Activated CD8-positive, alpha-beta memory T cell treated with anti-CD3 and anti-CD28 coated beads for 1 hour (primary cell): ENCODE results near the gene ADRA2A.

ENCODE experiments used
- DNase-seq, 2 donors: peaks; one replicate each; pipeline ENCODE4 v3.0.0-alpha.2; 2020; ENCODE audit warnings: low read depth in 1 of 2; ENCODE audit errors: extremely low read depth in 1 of 2

The ADRA2A gene

DNA sequence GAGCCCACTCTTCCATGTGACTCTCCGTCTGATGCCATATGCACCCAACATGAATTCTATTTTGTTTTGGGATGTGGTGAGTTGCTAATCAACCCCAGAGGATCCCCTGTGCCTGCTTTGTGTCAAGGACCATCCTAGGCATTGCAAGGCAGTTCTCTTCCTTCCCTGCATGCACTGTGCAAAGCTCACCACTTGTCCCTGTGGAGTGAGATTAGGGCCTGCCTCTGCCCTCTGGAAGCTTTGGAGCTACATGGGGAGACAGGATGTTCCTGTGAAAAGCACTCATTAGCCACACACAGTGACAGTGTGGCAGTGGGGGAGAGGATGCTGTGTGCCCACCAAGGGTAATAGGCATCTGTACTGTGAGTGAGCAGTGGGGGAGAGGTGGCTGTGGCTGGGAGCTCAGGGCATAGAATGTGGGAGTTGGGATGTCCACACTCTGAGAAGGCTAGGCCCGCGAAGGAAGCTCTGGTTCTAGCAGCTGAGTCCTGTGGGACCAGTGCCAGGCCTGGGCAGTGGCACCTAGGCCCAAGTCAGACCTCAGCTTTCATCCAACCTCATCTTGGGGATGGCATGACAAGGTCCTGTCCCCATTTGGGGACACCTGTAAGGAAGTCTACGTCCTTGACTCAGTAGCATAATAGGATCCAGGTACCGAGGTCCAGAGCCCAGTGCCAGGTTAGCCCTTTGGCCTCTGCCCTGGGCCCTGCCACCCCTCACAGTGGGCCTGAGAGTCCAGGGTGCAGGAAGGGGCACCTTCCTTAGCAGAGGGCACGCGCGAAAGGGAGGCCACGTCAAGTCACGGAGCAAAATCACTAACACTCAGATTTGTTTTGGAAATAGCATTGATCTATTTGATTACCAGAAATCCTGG lies 6.6 kb downstream of the ADRA2A start:
- DNase-seq = no peak

DNA sequence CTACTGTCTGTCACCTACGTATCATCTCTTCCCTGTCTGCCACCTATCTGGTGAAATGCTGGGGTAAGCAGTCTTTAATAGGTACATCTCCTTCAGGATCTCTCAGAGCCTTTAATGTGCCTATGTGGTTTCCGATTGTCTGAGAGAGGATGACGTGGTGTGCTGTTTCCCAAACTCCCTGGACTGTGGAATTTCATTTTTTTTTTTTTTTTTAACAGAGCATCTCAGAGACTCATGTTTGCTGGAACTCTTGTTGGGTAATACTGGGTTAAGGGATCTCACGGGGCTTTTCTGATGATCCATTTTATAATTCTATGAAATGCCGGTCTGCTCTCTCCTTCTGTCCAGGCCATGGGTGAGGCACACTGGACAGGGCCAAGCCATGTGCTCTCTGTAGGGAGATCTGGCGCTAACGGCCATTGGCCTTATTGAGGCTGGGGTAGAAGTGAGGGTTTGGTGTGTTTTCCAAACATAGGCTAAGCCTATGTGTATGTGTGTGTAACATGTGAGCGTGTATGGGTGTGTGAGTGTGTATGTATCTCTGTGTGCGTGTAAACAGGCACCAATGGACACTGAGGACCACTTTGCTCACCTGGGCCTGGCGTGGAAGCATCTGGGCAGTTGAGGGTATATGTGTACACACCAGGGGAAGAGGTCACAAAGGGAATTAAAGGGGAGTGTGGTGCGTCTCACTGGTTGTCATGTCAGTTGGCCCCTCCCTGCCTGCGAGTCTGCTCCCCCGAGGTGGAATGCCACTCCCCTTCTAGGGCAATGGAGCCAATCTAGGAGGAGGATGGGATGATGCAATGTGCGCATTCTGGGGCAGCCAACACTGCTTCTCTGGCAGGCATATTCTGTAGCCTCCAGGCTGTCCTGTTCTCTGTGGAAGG lies 7.8 kb downstream of the ADRA2A start:
- no peak for DNase-seq

DNA sequence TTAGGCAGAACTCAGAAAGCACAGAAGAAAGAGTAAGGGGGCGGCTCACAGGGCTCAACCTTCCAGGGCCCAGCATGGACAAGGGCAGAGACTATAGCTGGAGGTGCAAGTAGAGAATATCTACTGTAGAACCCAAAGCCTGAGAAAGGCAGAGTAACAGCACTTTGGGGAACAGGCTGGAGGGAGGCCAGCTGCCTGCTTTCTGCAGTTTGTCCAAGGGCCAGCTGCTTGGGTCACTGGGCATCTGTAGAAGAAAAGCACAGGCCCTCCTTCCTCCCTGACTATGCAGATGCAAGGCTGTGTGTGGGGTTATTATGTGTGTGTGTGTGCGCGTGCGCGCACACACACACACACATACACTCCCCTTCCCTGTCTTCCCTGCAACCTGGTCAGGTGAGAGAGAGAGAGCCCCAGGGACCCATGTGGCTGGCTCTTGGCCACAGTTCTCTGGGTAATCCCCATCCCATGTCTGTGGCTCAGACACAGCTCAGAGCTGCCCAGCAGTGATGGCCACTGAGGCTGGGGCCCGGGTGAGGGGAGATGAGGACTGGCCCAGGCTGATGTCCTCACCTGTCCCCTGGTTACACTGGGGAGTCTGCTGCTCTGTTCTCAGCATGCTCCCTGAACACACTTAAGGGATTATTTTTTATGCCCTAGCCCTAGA lies 9.0 kb downstream of the ADRA2A start:
- DNase-seq = no peak

DNA sequence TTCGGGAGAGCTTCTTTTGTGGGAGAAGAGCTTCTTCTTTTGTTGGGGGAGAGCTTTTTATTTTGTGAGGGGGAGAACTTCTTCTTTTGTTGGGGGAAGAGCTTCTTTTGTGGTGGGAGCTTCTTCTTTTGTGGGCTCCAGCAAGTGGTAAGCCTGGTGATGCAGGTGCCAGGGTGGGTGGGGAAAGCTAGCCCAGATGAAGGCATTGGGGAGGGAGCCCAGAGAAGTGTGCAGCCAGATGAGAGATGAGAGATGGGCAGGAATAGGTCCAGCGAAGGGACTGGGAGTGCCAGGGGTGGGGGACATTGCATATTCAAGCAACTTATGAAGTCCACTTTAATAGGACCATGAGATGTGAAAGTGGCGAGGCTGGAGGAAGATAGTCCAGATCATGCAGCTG lies 9.7 kb downstream of the ADRA2A start:
- DNase-seq = no peak

DNA sequence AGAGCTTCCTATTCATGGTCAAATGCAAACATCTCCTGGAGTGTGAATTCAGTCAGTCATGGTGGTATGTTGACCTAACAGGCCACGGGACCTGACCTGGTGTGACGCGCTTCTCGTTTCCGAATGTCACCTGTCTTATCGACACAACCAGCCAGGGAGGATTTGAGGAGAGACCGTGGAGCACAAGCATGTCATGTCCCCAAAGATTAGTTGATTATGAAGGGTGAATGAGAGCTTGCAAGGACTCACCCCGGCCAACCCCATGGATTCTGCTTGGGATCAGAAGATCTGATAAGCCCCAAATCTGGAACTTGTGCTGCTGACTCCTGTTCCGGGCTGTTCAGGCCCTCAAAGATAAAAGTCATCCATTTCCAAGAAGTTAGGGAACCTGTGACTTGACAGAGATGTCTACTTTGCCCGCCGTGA lies 10.5 kb downstream of the ADRA2A start:
- DNase-seq = no peak

DNA sequence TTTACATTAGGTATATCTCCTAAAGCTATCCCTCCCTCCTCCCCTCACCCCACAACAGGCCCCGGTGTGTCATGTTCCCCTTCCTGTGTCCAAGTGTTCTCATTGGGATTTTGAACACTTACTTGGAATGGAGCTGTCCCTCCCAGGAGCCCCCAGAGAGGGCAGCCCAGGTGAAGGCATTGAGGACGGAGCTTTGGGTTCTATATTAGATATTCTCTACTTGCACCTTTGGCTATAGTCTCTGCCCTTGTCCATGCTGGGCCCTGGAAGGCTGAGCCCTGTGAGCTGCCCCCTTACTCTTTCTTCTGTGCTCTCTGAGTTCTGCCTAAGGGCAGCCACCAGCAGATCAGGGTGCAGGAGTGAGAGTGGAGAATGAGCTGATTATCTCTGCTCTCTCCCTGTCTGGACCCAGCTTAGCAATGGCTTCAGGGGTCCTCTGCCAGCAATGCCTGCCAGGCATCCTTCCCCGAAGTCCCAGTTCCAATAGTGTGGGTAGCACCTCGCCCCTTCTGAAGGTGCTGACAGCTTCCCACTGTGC lies 11.2 kb downstream of the ADRA2A start:
- no peak for DNase-seq

DNA sequence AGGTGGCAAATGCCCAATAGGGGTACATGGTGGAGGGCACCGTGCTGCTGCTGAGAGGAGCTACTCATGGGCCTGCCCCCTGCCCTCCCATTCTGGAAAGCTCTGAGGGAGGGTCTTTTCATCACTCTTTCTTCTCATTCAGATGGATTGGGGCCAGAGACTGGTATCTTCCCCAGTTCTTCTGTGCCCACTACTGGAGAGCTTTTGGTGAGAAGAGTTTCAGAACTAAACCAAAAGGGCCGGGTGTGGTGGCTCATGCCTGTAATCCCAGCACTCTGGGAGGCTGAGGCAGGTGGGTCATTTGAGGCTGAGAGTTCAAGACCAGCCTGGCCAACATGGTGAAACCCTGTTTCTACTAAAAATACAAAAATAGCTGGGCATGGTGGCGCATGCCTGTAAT lies 12.5 kb downstream of the ADRA2A start:
- DNase-seq = no peak

DNA sequence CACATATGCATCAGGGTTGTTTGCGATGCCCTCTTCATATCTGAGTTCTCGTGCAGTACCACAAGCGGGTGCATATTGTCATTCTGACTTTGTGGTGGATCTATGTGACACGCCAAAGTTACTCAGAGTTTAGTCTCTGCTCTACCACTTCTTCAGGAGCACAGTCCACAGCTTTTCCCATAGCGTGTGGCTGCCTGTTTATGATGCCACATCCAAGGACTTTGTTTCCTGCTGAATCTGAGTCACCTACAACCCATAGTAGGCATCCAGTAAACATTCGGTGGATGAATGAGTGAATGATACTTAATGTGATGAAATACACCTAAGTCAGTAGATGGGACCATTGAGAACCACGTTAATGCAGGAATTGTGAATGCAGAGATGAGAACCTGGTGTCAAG lies 15.0 kb downstream of the ADRA2A start:
- no peak for DNase-seq

DNA sequence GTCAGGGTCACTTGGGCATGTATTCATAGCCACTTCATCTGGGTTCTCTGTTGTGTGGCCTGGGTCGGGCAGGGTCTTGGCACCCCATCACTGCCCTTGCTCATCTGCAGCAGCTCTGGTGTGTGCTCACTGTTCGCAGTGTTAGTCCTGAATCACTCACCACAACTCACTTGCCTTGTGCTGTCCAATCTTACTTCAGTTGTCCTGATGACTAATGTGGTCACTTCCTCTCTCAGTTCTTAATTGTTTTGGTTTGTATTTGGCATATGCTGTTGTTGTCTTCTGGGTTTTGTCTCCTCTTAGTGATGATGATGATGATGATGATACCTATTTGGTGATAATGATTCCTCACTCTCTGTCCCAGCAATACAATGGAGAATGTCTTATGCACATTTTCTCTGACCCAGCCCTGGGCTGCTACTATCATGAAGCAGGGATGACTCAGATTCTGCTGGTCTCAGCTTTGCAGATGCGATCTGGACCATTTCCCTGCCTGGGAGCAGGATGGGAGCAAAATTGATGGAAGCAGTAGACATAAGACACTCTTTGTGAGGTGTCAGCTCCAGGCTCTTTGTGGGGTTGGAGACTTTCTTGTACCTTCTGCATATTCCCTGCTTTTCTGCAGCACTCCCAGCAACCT lies 17.0 kb downstream of the ADRA2A start:
- DNase-seq = no peak

DNA sequence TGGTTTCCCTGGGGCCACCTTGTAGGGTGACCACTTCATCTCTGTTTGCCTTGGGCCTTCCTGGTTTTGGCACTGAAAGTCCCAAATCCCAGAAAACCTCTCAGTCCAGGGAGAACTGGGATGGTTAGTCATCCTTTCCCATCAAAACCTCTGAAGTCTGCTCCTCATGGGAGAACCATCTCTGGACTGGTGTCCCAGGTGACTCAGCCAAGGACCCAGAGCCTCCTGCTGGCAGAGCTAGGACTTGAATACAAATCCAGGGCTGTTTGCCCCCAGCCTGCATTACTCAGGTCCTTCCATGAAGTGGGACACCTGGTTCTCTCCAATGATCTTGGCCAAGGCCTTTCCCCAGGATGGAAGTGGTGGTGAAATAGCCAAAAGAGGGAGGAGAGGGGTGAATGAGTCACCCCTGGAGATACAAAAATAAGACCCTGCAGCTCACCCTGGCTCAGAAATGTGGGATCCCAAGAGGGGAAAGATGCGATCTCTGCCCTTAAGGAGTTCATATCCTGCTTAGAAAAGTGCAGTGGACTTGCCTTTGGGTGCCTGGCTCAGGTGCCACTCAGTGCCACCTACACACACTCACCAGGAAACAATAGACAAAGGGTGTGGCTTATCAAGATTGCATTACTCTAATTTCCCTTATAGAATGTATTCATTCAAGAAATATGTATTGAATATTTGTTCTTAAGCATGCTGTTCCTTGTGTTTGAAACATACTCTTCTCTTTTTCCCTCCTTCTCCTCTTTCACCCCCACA lies 22.0 kb downstream of the ADRA2A start:
- DNase-seq = no peak

DNA sequence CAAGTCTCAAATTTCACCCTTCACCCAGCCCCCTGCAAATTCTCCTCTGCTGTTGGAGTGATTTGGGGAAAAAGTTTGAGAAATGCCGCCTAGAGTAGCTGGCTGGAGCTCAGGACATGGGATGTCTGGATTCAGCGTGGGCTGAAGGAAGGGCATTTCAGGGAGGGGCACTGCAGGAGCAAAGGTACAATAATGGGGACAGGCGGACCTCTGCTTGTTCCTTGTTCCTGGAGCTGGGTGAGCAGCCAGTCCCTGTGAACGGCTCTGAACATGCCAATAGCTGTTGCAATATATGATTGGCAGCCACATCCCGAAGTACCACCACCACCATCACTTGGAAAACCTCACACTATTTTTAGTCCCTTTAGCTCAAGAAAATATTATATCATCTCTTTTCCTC lies 23.4 kb downstream of the ADRA2A start:
- no peak for DNase-seq

DNA sequence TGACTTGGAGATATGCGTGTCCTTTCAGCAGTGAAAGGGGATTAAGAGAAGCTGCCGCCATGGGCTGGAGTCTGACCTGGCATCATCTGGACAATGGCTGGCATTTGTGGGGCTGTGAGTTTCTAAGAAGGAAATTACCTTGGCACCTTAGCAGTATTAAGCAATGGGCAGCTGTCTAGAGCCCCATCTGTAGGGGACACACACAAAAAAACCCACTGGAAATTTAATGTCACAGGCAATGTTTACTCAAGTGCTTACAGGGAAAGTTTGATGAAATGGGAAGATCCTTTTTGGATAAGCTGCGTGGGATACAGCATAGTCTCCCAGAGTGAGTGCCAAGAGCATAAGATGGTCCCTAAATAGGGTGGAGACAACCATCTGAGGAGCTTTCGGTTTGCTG lies 25.0 kb downstream of the ADRA2A start:
- no peak for DNase-seq

DNA sequence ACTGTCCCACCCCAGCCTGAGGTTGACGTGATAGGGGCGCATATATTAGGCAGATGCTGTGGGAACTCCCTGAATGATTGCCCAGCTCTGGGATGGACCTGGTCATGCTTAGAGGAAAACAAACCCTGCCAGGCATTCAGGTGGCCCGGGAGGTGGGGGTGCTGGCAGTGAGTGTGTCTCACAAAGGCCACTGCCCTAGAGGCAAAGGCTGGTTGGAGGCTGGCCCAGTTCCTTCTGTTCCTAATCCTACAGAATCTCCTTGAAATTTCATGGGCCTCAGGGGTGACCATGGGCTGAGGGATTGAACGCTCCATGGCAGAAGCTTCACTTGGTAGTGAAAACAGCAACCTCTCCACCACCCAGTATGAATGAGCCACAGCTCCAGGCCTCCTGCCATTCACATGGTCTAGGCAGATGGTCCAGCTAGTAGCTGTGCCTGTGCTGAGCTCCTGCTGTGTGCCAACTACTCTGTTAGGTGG lies 25.6 kb downstream of the ADRA2A start:
- DNase-seq = no peak

DNA sequence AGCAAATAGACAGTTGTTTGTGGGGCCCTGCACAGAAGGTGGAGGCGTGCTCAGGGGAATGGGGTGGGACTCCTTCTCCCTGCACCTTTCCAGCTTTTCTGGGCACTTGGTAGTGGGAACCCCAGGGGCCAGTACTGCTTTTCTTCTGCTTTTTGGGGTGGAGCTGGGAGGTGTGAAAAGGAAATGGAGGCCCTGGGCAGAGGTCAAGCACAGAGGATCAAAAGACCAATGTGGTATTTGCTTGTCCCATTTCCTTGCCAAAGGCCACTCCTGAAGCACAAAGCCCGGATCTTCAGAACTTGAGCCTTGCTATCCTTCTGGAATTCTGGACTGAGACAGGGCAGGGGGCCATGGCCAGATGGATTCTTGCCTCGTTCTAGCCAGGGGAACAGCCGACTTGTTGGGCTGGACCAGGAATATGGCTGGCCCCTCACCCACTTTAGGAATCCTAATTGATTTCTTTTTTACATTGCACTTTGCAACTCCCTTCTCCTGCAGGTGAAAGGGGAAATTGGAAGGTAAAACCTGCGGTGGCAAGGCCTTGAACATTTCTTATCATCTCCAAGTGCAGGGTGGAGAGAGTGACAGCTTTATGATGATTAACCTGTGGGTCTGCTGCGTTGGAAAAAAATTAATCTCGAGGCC lies 26.5 kb downstream of the ADRA2A start:
- DNase-seq = no peak

DNA sequence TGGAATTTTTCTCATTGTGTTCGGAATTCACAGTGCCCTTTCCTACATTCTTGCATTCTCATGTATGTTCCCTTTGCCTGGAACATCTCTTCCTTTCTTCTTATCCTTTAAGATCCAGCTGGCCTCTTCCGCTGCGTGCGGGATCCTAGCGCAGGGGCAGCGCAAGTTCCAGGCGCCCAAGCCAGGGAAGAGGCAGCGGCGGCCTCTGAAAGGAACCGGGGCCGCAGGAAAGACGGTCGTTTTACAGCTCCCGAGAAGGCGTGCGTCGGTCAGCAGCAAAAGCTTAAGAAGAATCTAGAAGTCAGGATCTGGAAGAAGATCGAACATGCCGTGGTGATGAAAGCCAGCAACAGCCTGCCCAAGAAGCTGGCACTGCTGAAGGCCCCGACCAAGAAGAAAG lies 28.0 kb downstream of the ADRA2A start:
- no peak for DNase-seq

DNA sequence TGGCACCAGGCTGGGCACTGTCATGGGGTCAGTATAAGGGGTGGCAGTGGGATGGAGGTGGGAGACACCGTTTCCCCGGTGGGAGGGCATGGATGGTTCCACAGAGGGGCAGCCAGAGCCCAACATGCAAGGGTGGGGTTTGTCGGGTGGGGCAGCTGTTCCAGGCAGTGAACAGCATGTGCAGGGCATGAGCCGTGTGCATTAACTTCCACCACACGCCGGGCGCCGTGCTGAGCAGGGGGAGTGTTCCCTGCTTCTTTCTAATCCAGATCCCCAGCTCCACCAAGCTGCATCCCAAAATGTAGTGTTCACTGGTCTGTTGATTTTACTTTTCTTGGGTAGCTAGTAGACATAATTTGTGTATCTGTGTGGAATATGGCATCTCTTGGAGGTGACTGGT lies 29.3 kb downstream of the ADRA2A start:
- DNase-seq = no peak

DNA sequence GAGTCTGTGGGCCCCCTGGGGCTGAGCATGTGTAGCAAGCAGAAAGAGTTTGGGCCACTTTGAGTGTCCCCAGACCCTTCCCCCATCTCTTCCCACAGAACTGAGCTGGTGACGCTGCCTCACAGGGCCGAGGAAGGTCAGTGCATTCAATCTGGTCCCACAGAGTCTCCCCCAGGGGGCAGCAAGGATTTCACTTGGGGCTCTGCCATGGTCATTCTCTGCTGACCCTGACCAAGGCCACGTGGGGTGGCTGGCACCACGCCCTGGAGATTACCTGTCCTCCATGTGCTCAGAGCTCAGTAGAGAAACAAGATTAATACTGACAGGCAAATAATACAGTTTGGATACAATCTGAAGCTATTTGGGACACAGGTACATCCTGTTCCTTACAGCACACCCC lies 30.2 kb downstream of the ADRA2A start:
- DNase-seq = no peak

DNA sequence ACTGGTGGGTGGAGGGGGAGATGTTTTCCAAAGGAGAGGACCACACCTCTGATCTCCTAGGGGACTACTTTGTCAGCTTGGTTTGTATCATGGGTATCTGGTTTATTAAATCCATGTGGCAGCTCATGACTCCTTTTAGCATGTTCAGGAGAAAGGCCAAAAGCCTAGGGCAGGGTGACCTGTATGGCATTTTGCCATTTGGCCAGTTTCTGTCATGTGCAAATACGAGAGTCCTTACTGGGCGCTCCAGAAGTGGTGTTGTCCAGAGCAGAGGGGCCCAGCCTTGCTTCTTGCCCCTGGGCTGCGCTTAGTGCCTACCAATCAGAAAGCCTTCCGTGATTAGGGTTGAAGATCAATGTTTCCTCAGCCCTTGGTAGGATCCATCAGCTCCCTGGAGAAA lies 31.0 kb downstream of the ADRA2A start:
- no peak for DNase-seq

DNA sequence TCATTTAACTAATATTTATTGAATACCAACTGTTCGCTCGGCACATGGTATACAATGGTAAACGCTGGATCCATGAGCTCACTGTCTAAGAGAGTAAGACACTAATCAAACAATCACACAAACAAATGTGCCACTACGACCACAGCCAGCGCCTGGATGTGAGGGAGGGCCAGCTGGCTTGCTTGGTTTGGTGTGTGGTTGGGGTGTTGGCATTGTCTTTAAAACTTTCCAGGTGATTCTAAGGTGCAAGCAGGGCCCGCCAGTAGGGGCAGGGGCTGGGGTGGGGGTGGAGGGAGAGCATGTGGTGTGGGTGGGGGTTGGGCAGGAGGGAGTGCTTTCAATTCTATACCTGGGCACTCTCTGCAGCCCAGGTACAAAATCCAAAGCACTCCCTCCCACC lies 31.6 kb downstream of the ADRA2A start:
- no peak for DNase-seq
